GM18505 (cell line): Measurements from ENCODE around the gene ADAMTS16.

ENCODE experiments used
- ATAC-seq: cut with Tn5 transposase; IDR thresholded peaks from one replicate; pipeline ENCODE4 v1.9.1; 2021; ENCODE audit not compliant: unreplicated experiment
- POLR2A ChIP-seq: IDR thresholded peaks from 4 replicates; pipeline ENCODE4 v1.6.1; 2011; ENCODE audit warnings: borderline replicate concordance; ENCODE audit not compliant: insufficient read depth, insufficient read length; ENCODE audit errors: extremely low read depth

The ADAMTS16 gene

GRCh38 chr5:5335700-5336264, 195.7 kb downstream of the ADAMTS16 start:
- TF ChIP-seq POLR2A: no peak
- no peak for ATAC-seq

DNA sequence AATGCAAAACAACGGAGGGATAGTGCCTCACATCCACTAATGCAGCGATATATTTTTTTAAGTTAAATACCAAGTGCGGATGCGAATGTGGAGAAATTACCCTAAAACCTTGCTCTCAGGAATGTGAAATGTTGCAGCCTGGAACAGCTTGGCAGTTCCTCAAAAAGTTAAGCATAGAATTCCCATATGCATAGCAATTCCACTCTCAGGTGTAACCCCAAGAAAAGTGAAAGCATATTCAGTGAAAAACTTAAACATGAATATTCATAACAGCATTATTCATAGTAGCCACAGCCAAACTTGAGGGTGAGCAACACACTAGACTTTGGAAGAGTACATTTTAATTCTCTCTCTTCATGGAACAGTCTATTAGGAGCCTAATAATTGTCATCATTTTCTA, 199.1 kb downstream of the ADAMTS16 start:
- TF ChIP-seq POLR2A: no peak
- ATAC-seq: no peak

DNA sequence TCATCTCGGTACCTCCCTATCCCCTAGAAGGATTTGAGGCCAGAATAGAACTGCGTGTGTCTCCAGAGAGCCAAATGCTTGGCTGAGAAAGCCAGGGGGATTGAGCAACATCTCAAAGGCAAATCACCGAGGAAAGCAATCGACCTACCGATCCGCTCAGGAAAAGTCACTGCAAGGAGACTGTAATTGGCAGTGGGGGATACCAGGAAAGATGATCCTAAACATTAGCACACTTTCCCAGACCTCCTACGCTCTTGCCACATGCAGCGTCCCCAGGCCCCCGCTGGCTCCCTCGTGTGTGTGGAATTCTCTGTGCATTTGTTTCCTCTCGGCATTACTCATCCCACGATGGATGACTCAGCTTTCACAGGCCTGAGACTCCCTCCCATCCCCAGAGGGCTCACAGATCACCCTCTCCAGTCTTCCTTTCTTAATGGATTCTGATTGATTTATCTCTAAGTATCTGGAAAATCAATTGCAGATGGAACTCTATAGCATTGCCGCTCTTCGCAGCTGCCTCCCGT, 200.1 kb downstream of the ADAMTS16 start:
- TF ChIP-seq POLR2A: no peak
- no peak for ATAC-seq

- no peak for TF ChIP-seq POLR2A
- no peak for ATAC-seq
Observed at GRCh38 chr5:5341531-5342292, 201.6 kb downstream of the ADAMTS16 start.

DNA sequence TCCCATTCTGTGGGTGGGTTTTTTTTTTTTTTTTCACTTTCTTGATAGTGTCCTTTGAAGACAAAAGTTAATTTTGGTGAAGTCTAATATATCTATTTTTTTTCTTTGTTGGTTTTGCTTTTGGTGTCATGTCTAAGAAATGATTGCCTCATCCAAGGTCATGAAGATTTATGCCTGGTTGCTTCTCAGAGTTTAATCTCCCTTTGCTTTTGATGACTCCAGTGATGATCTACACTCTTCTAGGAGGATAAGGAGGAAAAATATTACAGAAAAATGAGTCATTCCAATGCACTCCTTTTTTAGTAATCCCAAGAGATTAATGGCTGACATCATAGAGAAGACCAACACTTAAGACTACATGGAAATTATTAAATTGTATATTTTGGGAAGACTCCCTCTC, 202.7 kb downstream of the ADAMTS16 start:
- no peak for ATAC-seq
- TF ChIP-seq POLR2A: no peak

GRCh38 chr5:5343568-5343967, 203.4 kb downstream of the ADAMTS16 start:
- TF ChIP-seq POLR2A: no peak
- ATAC-seq: no peak

GRCh38 chr5:5344051-5344571, 204.0 kb downstream of the ADAMTS16 start:
- no peak for TF ChIP-seq POLR2A
- ATAC-seq: no peak

- ATAC-seq: no peak
- TF ChIP-seq POLR2A: no peak
Observed at GRCh38 chr5:5344606-5345005, 204.5 kb downstream of the ADAMTS16 start.

DNA sequence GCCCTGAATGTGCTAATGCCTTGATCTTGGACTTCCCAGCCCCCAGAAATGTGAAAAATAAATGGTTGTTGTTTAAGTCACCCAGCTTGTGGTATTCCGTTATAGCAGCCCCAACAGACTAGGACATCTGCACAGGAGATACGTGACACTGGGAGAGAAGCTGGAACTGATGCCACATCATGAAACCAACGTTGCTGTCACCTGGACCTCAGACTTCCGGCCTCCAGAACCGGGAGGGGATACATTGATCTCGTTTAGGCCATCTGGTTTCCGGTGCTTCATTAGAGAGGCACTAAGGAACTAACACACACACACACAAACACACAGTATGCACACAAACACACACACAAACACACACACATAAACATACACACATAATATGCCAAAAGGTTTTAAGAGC, 207.3 kb downstream of the ADAMTS16 start:
- no peak for ATAC-seq
- no peak for TF ChIP-seq POLR2A

- no peak for ATAC-seq
- TF ChIP-seq POLR2A: no peak
Observed at GRCh38 chr5:5348135-5348534, 208.0 kb downstream of the ADAMTS16 start.

DNA sequence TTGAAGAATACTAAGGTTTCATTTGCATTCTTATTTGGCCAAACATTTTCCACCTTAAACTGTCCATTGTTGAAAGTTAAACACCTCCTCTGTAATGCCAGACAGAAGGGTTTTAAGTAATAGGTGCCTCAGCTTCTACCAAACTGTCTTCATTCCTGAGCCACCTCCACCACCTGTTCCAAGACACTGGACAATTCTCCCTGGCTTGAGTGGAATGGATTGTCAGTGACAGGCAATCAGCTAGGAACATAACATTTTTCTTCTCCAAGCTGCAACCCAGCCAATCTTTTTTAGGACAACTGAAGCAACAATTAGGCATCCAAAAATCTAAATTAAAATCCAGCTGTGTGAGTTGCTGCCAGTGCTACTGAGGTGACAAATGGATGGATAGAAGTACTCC, 208.4 kb downstream of the ADAMTS16 start:
- no peak for ATAC-seq
- TF ChIP-seq POLR2A: no peak

DNA sequence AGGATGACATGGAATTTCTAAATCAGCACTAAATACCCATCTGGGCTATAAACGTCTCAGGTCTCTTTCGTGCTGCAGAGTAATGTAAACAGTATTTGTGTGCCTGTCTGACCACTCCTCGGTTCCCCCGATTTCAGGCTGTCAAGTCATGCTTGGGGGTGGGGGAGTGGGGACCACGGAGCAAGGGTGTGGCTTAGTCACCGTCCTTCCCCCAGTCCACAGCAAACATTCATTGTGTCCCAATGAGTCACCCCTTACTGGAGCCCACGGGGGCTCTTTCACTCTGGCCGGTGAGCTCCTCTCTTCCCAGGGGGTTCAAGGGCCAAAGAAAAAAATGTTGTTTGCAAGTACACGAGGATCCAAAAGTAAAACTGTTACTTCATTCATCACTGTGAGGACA, 210.0 kb downstream of the ADAMTS16 start:
- no peak for ATAC-seq
- TF ChIP-seq POLR2A: no peak

DNA sequence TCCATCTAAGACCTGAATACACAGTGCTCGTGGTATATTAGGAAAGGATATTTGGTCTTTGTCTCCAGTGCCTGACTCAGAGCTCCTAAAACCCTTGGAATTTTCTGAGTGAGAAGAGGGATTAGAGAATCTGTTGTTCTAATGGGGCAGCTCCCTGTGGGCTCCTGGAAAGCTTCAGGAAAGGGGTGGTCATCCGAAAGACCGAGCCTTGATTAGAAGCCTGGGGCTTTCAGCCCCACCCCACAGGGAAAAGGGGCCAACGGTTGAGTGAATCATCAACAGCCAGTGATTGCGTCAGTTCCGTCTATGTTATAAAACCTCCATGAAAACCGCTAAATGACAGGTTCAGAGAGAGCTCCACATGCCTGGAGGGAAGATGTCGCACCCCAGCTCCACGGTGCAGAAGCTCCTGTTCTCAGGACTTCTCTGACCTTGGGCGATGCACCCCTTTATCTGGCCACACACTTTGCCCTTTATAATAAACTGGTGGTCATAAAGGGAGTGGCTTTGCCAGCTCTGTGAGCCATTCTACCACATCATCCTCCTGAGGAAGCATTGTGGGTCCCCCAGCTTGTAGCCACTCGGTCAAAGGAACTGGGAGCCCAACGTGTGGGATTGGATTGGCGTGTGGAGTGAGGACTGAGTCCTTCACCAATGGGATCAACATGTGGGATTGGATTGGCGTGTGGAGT, 211.3 kb downstream of the ADAMTS16 start:
- TF ChIP-seq POLR2A: no peak
- ATAC-seq: no peak
